ENCODE data around the gene SLC12A5.

The SLC12A5 gene

DNA sequence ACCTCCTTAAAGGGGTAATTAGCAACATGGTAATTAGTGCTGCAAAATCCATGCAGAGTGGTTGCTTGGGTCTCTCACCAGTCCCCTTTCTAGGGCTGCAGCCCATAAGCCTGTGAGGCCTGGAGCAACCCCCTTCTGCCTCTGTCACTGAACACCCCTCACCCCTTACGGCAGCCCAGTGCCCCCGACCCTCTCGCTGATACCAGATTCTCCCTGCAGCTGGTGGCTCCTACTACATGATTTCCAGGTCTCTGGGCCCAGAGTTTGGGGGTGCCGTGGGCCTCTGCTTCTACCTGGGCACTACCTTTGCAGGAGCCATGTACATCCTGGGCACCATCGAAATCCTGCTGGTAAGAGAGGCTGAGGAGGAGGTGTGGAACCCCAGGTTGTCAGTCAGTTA is 8.0 kb downstream of the SLC12A5 start:
- no peak overlapping the region for H3K27ac ChIP-seq (ENCODE audit: low read depth, low read length)
- no CpG with 5 or more reads among the region's 5 CpGs for WGBS (ENCODE audit: extremely low coverage, insufficient coverage, low lambda C conversion rate)
- no peak overlapping the region for H2AK5ac ChIP-seq (ENCODE audit: low read length)
- no peak overlapping the region for H2BK15ac ChIP-seq (replicated peaks; ENCODE audit: low read depth)
- H3K4me2 ChIP-seq (ENCODE audit: low read length), result no peak overlapping the region
- H3K23ac ChIP-seq (ENCODE audit: low read length), result no peak overlapping the region
- DNase-seq, result no peak
- H2BK120ac ChIP-seq (ENCODE audit: low read depth, low read length), result no peak overlapping the region
- H3K79me2 ChIP-seq (ENCODE audit: control insufficient read depth, insufficient read depth, low read length), result no peaks in the 10 kb centered on the region
- no peak overlapping the region for H4K8ac ChIP-seq (ENCODE audit: low read depth, low read length)
- no peak overlapping the region for H3K4ac ChIP-seq (ENCODE audit: low read depth, low read length)
- H3K9ac ChIP-seq (ENCODE audit: low read length), result no peak overlapping the region
- no peak overlapping the region for H2BK5ac ChIP-seq (ENCODE audit: low read length)
- H3K79me1 ChIP-seq (ENCODE audit: low read length), result no peaks in the 10 kb centered on the region
- H3K36me3 ChIP-seq (ENCODE audit: control insufficient read depth, insufficient read depth, low read length), result no peaks in the 10 kb centered on the region
- peaks cover 27% of the 10 kb centered on the region for H3K27me3 ChIP-seq (ENCODE audit: insufficient read depth, low read length, poor library complexity)
- H3K56ac ChIP-seq (ENCODE audit: low read length), result no peak overlapping the region
- no peak overlapping the region for H4K5ac ChIP-seq (ENCODE audit: low read length)
- no peak overlapping the region for H3K18ac ChIP-seq (ENCODE audit: low read length)
- no peaks in the 10 kb centered on the region for H3K4me1 ChIP-seq (ENCODE audit: control insufficient read depth, low read depth, low read length)
- no peak overlapping the region for H3K4me3 ChIP-seq (ENCODE audit: low read length)

- Histone ChIP-seq H4K5ac (ENCODE audit: low read length) (no peak overlapping the region), H3K79me2 (ENCODE audit: control insufficient read depth, insufficient read depth, low read length) (no peaks in the 10 kb centered on the region), H3K4me2 (ENCODE audit: low read length) (no peak overlapping the region), H3K56ac (ENCODE audit: low read length) (no peak overlapping the region), H2BK15ac (replicated peaks; ENCODE audit: low read depth) (no peak overlapping the region), H3K18ac (ENCODE audit: low read length) (no peak overlapping the region), H4K8ac (ENCODE audit: low read depth, low read length) (no peak overlapping the region), H3K36me3 (ENCODE audit: control insufficient read depth, insufficient read depth, low read length) (no peaks in the 10 kb centered on the region), H2BK5ac (ENCODE audit: low read length) (no peak overlapping the region), H2AK5ac (ENCODE audit: low read length) (no peak overlapping the region), H3K4ac (ENCODE audit: low read depth, low read length) (no peak overlapping the region), H3K27ac (ENCODE audit: low read depth, low read length) (no peak overlapping the region), H2BK120ac (ENCODE audit: low read depth, low read length) (no peak overlapping the region), H3K4me1 (ENCODE audit: control insufficient read depth, low read depth, low read length) (no peaks in the 10 kb centered on the region), H3K23ac (ENCODE audit: low read length) (no peak overlapping the region), H3K79me1 (ENCODE audit: low read length) (no peaks in the 10 kb centered on the region), H3K9ac (ENCODE audit: low read length) (no peak overlapping the region), H3K4me3 (ENCODE audit: low read length) (no peak overlapping the region), H3K27me3 (ENCODE audit: insufficient read depth, low read length, poor library complexity) (no peaks in the 10 kb centered on the region)
- no CpG with 5 or more reads among the region's 18 CpGs for WGBS (ENCODE audit: extremely low coverage, insufficient coverage, low lambda C conversion rate)
- peak; percentile 73 for DNase-seq
Observed at GRCh38 chr20:46040902-46041535, 12.0 kb downstream of the SLC12A5 start.

- Histone ChIP-seq H2AK5ac (ENCODE audit: low read length) (no peak overlapping the region), H3K4me3 (ENCODE audit: low read length) (no peak overlapping the region), H3K56ac (ENCODE audit: low read length) (no peak overlapping the region), H3K4ac (ENCODE audit: low read depth, low read length) (no peak overlapping the region), H3K27ac (ENCODE audit: low read depth, low read length) (no peak overlapping the region), H3K4me2 (ENCODE audit: low read length) (no peak overlapping the region), H2BK5ac (ENCODE audit: low read length) (no peak overlapping the region), H3K4me1 (ENCODE audit: control insufficient read depth, low read depth, low read length) (no peaks in the 10 kb centered on the region), H3K9ac (ENCODE audit: low read length) (no peak overlapping the region), H4K8ac (ENCODE audit: low read depth, low read length) (no peak overlapping the region), H3K79me1 (ENCODE audit: low read length) (no peaks in the 10 kb centered on the region), H3K23ac (ENCODE audit: low read length) (no peak overlapping the region), H3K36me3 (ENCODE audit: control insufficient read depth, insufficient read depth, low read length) (no peaks in the 10 kb centered on the region), H3K79me2 (ENCODE audit: control insufficient read depth, insufficient read depth, low read length) (no peaks in the 10 kb centered on the region), H3K27me3 (ENCODE audit: insufficient read depth, low read length, poor library complexity) (no peaks in the 10 kb centered on the region), H2BK120ac (ENCODE audit: low read depth, low read length) (no peak overlapping the region), H4K5ac (ENCODE audit: low read length) (no peak overlapping the region), H3K18ac (ENCODE audit: low read length) (no peak overlapping the region), H2BK15ac (replicated peaks; ENCODE audit: low read depth) (no peak overlapping the region)
- whole genome bisulfite sequencing (ENCODE audit: extremely low coverage, insufficient coverage, low lambda C conversion rate), result no CpG with 5 or more reads among the region's 7 CpGs
- no peak for DNase-seq
Observed at GRCh38 chr20:46043556-46043955, 14.5 kb downstream of the SLC12A5 start.

GRCh38 chr20:46044896-46045295 is 15.9 kb downstream of the SLC12A5 start:
- Histone ChIP-seq H3K36me3 (ENCODE audit: control insufficient read depth, insufficient read depth, low read length) (no peaks in the 10 kb centered on the region), H2AK5ac (ENCODE audit: low read length) (no peak overlapping the region), H3K79me2 (ENCODE audit: control insufficient read depth, insufficient read depth, low read length) (no peaks in the 10 kb centered on the region), H2BK5ac (ENCODE audit: low read length) (no peak overlapping the region), H3K18ac (ENCODE audit: low read length) (no peak overlapping the region), H3K4ac (ENCODE audit: low read depth, low read length) (no peak overlapping the region), H3K27me3 (ENCODE audit: insufficient read depth, low read length, poor library complexity) (no peaks in the 10 kb centered on the region), H3K27ac (ENCODE audit: low read depth, low read length) (no peak overlapping the region), H2BK15ac (replicated peaks; ENCODE audit: low read depth) (no peak overlapping the region), H3K4me3 (ENCODE audit: low read length) (no peak overlapping the region), H3K56ac (ENCODE audit: low read length) (no peak overlapping the region), H3K4me2 (ENCODE audit: low read length) (no peak overlapping the region), H4K8ac (ENCODE audit: low read depth, low read length) (no peak overlapping the region), H4K5ac (ENCODE audit: low read length) (no peak overlapping the region), H3K79me1 (ENCODE audit: low read length) (no peaks in the 10 kb centered on the region), H3K23ac (ENCODE audit: low read length) (no peak overlapping the region), H3K4me1 (ENCODE audit: control insufficient read depth, low read depth, low read length) (no peaks in the 10 kb centered on the region), H3K9ac (ENCODE audit: low read length) (no peak overlapping the region), H2BK120ac (ENCODE audit: low read depth, low read length) (no peak overlapping the region)
- no CpG with 5 or more reads among the region's 6 CpGs for WGBS (ENCODE audit: extremely low coverage, insufficient coverage, low lambda C conversion rate)
- DNase-seq, result no peak

DNA sequence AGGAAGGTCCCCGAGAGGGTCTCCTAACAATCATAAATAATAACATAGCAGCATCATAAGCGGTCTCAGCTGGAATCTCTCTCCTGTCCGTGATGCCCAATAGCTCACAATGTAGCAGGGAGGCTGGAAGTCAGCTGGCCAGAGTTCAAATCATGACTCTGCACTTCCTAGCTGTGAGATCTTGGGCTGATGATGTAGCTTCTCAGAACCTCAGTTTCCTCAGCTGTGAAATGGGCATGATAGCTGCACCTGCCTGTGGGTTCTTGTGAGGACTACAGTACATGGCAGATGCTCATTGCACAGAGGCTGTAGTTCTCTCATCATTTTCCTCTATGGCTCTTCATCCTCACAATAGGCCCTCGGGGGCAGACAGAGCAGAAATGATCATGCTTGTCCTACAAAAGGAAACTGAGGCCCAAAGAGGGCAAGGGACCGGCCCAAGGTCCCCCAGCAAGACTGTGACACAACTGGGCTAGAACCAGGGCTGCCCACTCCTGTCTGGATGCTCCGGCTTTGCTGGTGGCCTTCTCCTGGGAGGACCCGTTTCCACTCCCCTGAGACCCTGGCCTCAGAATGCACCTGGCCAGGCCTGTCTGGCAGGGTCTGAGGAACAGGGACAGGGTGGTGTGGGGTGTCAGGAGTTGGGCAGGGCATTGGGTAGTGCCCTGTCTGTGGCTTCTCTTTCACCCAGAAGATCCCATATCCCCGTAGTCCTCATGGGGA is 17.7 kb downstream of the SLC12A5 start:
- Histone ChIP-seq H3K36me3 (ENCODE audit: control insufficient read depth, insufficient read depth, low read length) (no peaks in the 10 kb centered on the region), H3K9ac (ENCODE audit: low read length) (no peak overlapping the region), H3K79me1 (ENCODE audit: low read length) (no peaks in the 10 kb centered on the region), H3K79me2 (ENCODE audit: control insufficient read depth, insufficient read depth, low read length) (no peaks in the 10 kb centered on the region), H4K8ac (ENCODE audit: low read depth, low read length) (no peak overlapping the region), H3K4me3 (ENCODE audit: low read length) (no peak overlapping the region), H2BK5ac (ENCODE audit: low read length) (no peak overlapping the region), H3K23ac (ENCODE audit: low read length) (no peak overlapping the region), H2BK15ac (replicated peaks; ENCODE audit: low read depth) (no peak overlapping the region), H2BK120ac (ENCODE audit: low read depth, low read length) (no peak overlapping the region), H3K4me1 (ENCODE audit: control insufficient read depth, low read depth, low read length) (no peaks in the 10 kb centered on the region), H3K4ac (ENCODE audit: low read depth, low read length) (no peak overlapping the region), H3K27ac (ENCODE audit: low read depth, low read length) (no peak overlapping the region), H2AK5ac (ENCODE audit: low read length) (no peak overlapping the region), H3K18ac (ENCODE audit: low read length) (no peak overlapping the region), H3K4me2 (ENCODE audit: low read length) (no peak overlapping the region), H3K56ac (ENCODE audit: low read length) (no peak overlapping the region), H3K27me3 (ENCODE audit: insufficient read depth, low read length, poor library complexity) (no peaks in the 10 kb centered on the region), H4K5ac (ENCODE audit: low read length) (no peak overlapping the region)
- no peak for DNase-seq
- no CpG with 5 or more reads among the region's 8 CpGs for WGBS (ENCODE audit: extremely low coverage, insufficient coverage, low lambda C conversion rate)

- H3K18ac ChIP-seq (ENCODE audit: low read length), result no peak overlapping the region
- H3K79me2 ChIP-seq (ENCODE audit: control insufficient read depth, insufficient read depth, low read length), result no peaks in the 10 kb centered on the region
- H3K9ac ChIP-seq (ENCODE audit: low read length), result no peak overlapping the region
- H3K36me3 ChIP-seq (ENCODE audit: control insufficient read depth, insufficient read depth, low read length), result no peaks in the 10 kb centered on the region
- H2BK5ac ChIP-seq (ENCODE audit: low read length), result no peak overlapping the region
- no peaks in the 10 kb centered on the region for H3K79me1 ChIP-seq (ENCODE audit: low read length)
- no peak for DNase-seq
- H3K4me2 ChIP-seq (ENCODE audit: low read length), result no peak overlapping the region
- H3K27me3 ChIP-seq (ENCODE audit: insufficient read depth, low read length, poor library complexity), result no peaks in the 10 kb centered on the region
- H3K56ac ChIP-seq (ENCODE audit: low read length), result no peak overlapping the region
- no peak overlapping the region for H3K4ac ChIP-seq (ENCODE audit: low read depth, low read length)
- H2AK5ac ChIP-seq (ENCODE audit: low read length), result no peak overlapping the region
- H3K4me1 ChIP-seq (ENCODE audit: control insufficient read depth, low read depth, low read length), result no peaks in the 10 kb centered on the region
- no peak overlapping the region for H3K4me3 ChIP-seq (ENCODE audit: low read length)
- no peak overlapping the region for H4K5ac ChIP-seq (ENCODE audit: low read length)
- H3K23ac ChIP-seq (ENCODE audit: low read length), result no peak overlapping the region
- WGBS (ENCODE audit: extremely low coverage, insufficient coverage, low lambda C conversion rate), result no CpG with 5 or more reads among the region's 8 CpGs
- no peak overlapping the region for H4K8ac ChIP-seq (ENCODE audit: low read depth, low read length)
- H2BK120ac ChIP-seq (ENCODE audit: low read depth, low read length), result no peak overlapping the region
- no peak overlapping the region for H2BK15ac ChIP-seq (replicated peaks; ENCODE audit: low read depth)
- no peak overlapping the region for H3K27ac ChIP-seq (ENCODE audit: low read depth, low read length)
Observed at GRCh38 chr20:46047821-46048220, 18.8 kb downstream of the SLC12A5 start.

Data from mesendoderm (in vitro differentiated cells).